KMS-11 (cell line): ENCODE data around the gene NUP98.

Experiments
- H2AFZ ChIP-seq: fragments of 200-600 bp; sonication (generic); 2 replicates; pipeline ENCODE4 v1.6.1; 2016; ENCODE audit warnings: antibody characterized with exemption, mixed run types, low read depth
- H3K27ac ChIP-seq: fragments of 200-600 bp; sonication (generic); 2 replicates; pipeline ENCODE4 v1.6.1; 2016; ENCODE audit warnings: mild to moderate bottlenecking, mixed run types
- H3K27me3 ChIP-seq: fragments of 200-600 bp; sonication (generic); 2 replicates; pipeline ENCODE4 v1.6.1; 2017; ENCODE audit warnings: mild to moderate bottlenecking, low read depth, mixed run types, moderate library complexity; ENCODE audit not compliant: insufficient read depth
- H3K36me3 ChIP-seq: fragments of 200-600 bp; sonication (generic); 2 replicates; pipeline ENCODE4 v1.6.1; 2017; ENCODE audit warnings: mild to moderate bottlenecking, mixed run types; ENCODE audit not compliant: insufficient read depth
- H3K4me1 ChIP-seq: fragments of 200-600 bp; sonication (generic); 2 replicates; pipeline ENCODE4 v1.6.1; 2016; ENCODE audit warnings: mild to moderate bottlenecking, low read depth, mixed run types; ENCODE audit not compliant: poor library complexity, severe bottlenecking
- H3K4me2 ChIP-seq: fragments of 200-600 bp; sonication (generic); 2 replicates; pipeline ENCODE4 v1.7.0; 2016; ENCODE audit warnings: mild to moderate bottlenecking, mixed run types
- H3K4me3 ChIP-seq: fragments of 200-600 bp; sonication (generic); IDR thresholded peaks from 2 replicates; pipeline ENCODE4 v1.6.1; 2017; ENCODE audit warnings: low read depth, low read length, mixed read lengths; ENCODE audit not compliant: insufficient read depth
- H3K79me2 ChIP-seq: fragments of 200-600 bp; sonication (generic); 2 replicates; pipeline ENCODE4 v1.6.1; 2016; ENCODE audit warnings: low read depth, mixed run types; ENCODE audit not compliant: insufficient read depth
- H3K9ac ChIP-seq: fragments of 200-600 bp; sonication (generic); 2 replicates; pipeline ENCODE4 v1.6.1; 2016; ENCODE audit warnings: mild to moderate bottlenecking, mixed run types
- H4K20me1 ChIP-seq: fragments of 200-600 bp; sonication (generic); 2 replicates; pipeline ENCODE4 v1.6.1; 2016; ENCODE audit warnings: mild to moderate bottlenecking, mixed run types; ENCODE audit not compliant: insufficient read depth
- CTCF ChIP-seq: fragments of 200-600 bp; sonication (generic); conservative IDR thresholded peaks from 2 replicates; pipeline ENCODE4 v1.6.1; 2017; ENCODE audit warnings: low read depth, mild to moderate bottlenecking, antibody characterized with exemption, low read length, moderate library complexity, mixed read lengths

The NUP98 gene

GRCh38 chr11:3707176-3707575, 90.2 kb downstream of the NUP98 start:
- Histone ChIP-seq H3K4me2 (no peak overlapping the region), H3K4me3 (no peak overlapping the region), H3K27me3 (no peaks in the 10 kb centered on the region), H3K36me3 (peaks cover 19% of the 10 kb centered on the region; the same call in 1 of the 2 replicates), H3K4me1 (peaks cover 5% of the 10 kb centered on the region), H3K27ac (no peak overlapping the region), H3K79me2 (0 out of 2 replicates have a peak, but pooled peaks cover 4% of the 10 kb centered on the region), H4K20me1 (no peaks in the 10 kb centered on the region), H3K9ac (no peak overlapping the region), H2AFZ (no peak overlapping the region)
- TF ChIP-seq CTCF = no peak

GRCh38 chr11:3703383-3703782, 94.0 kb downstream of the NUP98 start:
- no peak overlapping the region for H3K27ac ChIP-seq
- H3K36me3 ChIP-seq = peaks cover 14% of the 10 kb centered on the region; the same call in 1 of the 2 replicates
- no peak overlapping the region for H3K9ac ChIP-seq
- no peaks in the 10 kb centered on the region for H3K79me2 ChIP-seq
- H3K4me3 ChIP-seq = no peak overlapping the region
- no peak overlapping the region for H2AFZ ChIP-seq
- H4K20me1 ChIP-seq = no peaks in the 10 kb centered on the region
- no peak for TF ChIP-seq CTCF
- H3K4me2 ChIP-seq = no peak overlapping the region
- no peaks in the 10 kb centered on the region for H3K4me1 ChIP-seq
- H3K27me3 ChIP-seq = no peaks in the 10 kb centered on the region

GRCh38 chr11:3700910-3701309, 96.4 kb downstream of the NUP98 start:
- Histone ChIP-seq H2AFZ (no peak overlapping the region), H3K4me1 (no peaks in the 10 kb centered on the region), H3K4me3 (no peak overlapping the region), H3K36me3 (peaks cover 18% of the 10 kb centered on the region; the same call in 1 of the 2 replicates), H3K9ac (no peak overlapping the region), H3K27ac (no peak overlapping the region), H3K79me2 (no peaks in the 10 kb centered on the region), H3K27me3 (no peaks in the 10 kb centered on the region), H3K4me2 (no peak overlapping the region), H4K20me1 (no peaks in the 10 kb centered on the region)
- no peak for TF ChIP-seq CTCF

- Histone ChIP-seq H3K79me2 (no peaks in the 10 kb centered on the region), H2AFZ (no peak overlapping the region), H3K4me2 (no peak overlapping the region), H3K27me3 (no peaks in the 10 kb centered on the region), H3K27ac (no peak overlapping the region), H4K20me1 (no peaks in the 10 kb centered on the region), H3K4me1 (no peaks in the 10 kb centered on the region), H3K36me3 (peaks cover 18% of the 10 kb centered on the region; the same call in 1 of the 2 replicates), H3K9ac (no peak overlapping the region), H3K4me3 (no peak overlapping the region)
- TF ChIP-seq CTCF = no peak
Measured at GRCh38 chr11:3700410-3700809, 96.9 kb downstream of the NUP98 start.

- no peak for TF ChIP-seq CTCF
- Histone ChIP-seq H3K79me2 (no peaks in the 10 kb centered on the region), H3K9ac (no peak overlapping the region), H3K4me2 (no peak overlapping the region), H3K27ac (no peak overlapping the region), H3K4me1 (peaks cover 16% of the 10 kb centered on the region), H3K27me3 (no peaks in the 10 kb centered on the region), H3K4me3 (no peak overlapping the region), H2AFZ (no peak overlapping the region), H3K36me3 (peaks cover 17% of the 10 kb centered on the region; the same call in 1 of the 2 replicates), H4K20me1 (no peaks in the 10 kb centered on the region)
Measured at GRCh38 chr11:3686751-3687150, 110.6 kb downstream of the NUP98 start.
